GM23338 (cell line): ENCODE measurements around the gene RAD51B. TPM values are rescaled to one million over a fixed set of nuclear protein-coding genes. Genes with fewer than 3 reads are reported as not detected.

Experiments used
- ATAC-seq: fragments of 200-7000 bp; cut with Tn5 transposase; 3 replicates; pipeline ENCODE4 v1.9.1; 2020
- DNase-seq: peaks from one replicate; pipeline ENCODE4 v3.0.0-alpha.2; 2015; ENCODE audit warnings: low spot score
- H2AFZ ChIP-seq: fragments of 200-600 bp; sonication (generic); 2 replicates; pipeline ENCODE4 v1.8.0; 2016; ENCODE audit warnings: antibody characterized with exemption, mild to moderate bottlenecking, moderate library complexity
- H3F3A ChIP-seq: fragments of 200-600 bp; sonication (generic); replicated peaks from 2 replicates; pipeline ENCODE4 v1.8.0; 2017; ENCODE audit warnings: antibody characterized with exemption, mixed run types, low read depth
- H3K27ac ChIP-seq: fragments of 200-600 bp; sonication (generic); 2 replicates; pipeline ENCODE4 v1.6.1; 2016; ENCODE audit warnings: low read depth
- H3K27me3 ChIP-seq: fragments of 200-600 bp; sonication (generic); 2 replicates; pipeline ENCODE4 v1.8.0; 2016; ENCODE audit warnings: mild to moderate bottlenecking, mixed run types, moderate library complexity; ENCODE audit not compliant: insufficient read depth
- H3K36me3 ChIP-seq: fragments of 200-600 bp; sonication (generic); 2 replicates; pipeline ENCODE4 v1.8.0; 2016; ENCODE audit warnings: mild to moderate bottlenecking; ENCODE audit not compliant: insufficient read depth
- H3K4me1 ChIP-seq: fragments of 200-600 bp; sonication (generic); 2 replicates; pipeline ENCODE4 v1.8.0; 2016; ENCODE audit warnings: mild to moderate bottlenecking, moderate library complexity; ENCODE audit not compliant: insufficient read depth
- H3K4me2 ChIP-seq: fragments of 200-600 bp; sonication (generic); 2 replicates; pipeline ENCODE4 v1.7.1; 2017; ENCODE audit warnings: mixed run types
- H3K4me3 ChIP-seq: fragments of 200-600 bp; sonication (generic); 2 replicates; pipeline ENCODE4 v1.6.1; 2016; ENCODE audit warnings: mixed run types
- H3K79me2 ChIP-seq: fragments of 200-600 bp; sonication (generic); replicated peaks from 2 replicates; pipeline ENCODE4 v1.8.0; 2017; ENCODE audit warnings: mild to moderate bottlenecking; ENCODE audit not compliant: insufficient read depth
- H3K9me2 ChIP-seq: fragments of 200-600 bp; sonication (generic); 2 replicates; pipeline ENCODE4 v1.8.0; 2017; ENCODE audit not compliant: insufficient read depth
- H4K20me1 ChIP-seq: fragments of 200-600 bp; sonication (generic); replicated peaks from 2 replicates; pipeline ENCODE4 v1.8.0; 2017; ENCODE audit warnings: mild to moderate bottlenecking; ENCODE audit not compliant: insufficient read depth
- H3K27ac Mint-ChIP-seq: 2 replicates; pipeline ENCODE4 v1.8.0; 2020; ENCODE audit warnings: inconsistent platforms, mild to moderate bottlenecking, moderate library complexity, mixed read lengths
- H3K27me3 Mint-ChIP-seq: 3 replicates; pipeline ENCODE4 v1.8.0; 2022; ENCODE audit warnings: low read depth, mild to moderate bottlenecking, moderate library complexity, mixed read lengths, inconsistent platforms; ENCODE audit not compliant: insufficient read depth, poor library complexity
- H3K36me3 Mint-ChIP-seq: 3 replicates; pipeline ENCODE4 v1.8.0; 2021; ENCODE audit warnings: low read depth, mild to moderate bottlenecking, inconsistent platforms, moderate library complexity, mixed read lengths
- H3K4me1 Mint-ChIP-seq: 3 replicates; pipeline ENCODE4 v1.8.0; 2020; ENCODE audit warnings: mild to moderate bottlenecking, inconsistent platforms, mixed read lengths
- H3K4me3 Mint-ChIP-seq: 3 replicates; pipeline ENCODE4 v1.8.0; 2021; ENCODE audit warnings: moderate library complexity, mild to moderate bottlenecking, inconsistent platforms, mixed read lengths
- H3K9me3 Mint-ChIP-seq: 3 replicates; pipeline ENCODE4 v1.8.0; 2020; ENCODE audit warnings: moderate library complexity, mild to moderate bottlenecking, inconsistent platforms, mixed read lengths
- CREB1 ChIP-seq: fragments of 250-450 bp; sonication (Bioruptor Pico); IDR thresholded peaks from 2 replicates; pipeline ENCODE4 v1.5.0; 2020; ENCODE audit warnings: low read depth, mild to moderate bottlenecking, moderate library complexity
- CTCF ChIP-seq, 2 experiments: fragments of 200-600 bp in 1 of 2; sonication (generic) in 1 of 2; conservative IDR thresholded peaks; 2 replicates each; pipeline versions ENCODE4 v1.5.1 to v1.6.1; 2016 to 2017; ENCODE audit warnings: antibody characterized with exemption in 2 of 2, low read depth in 2 of 2, mild to moderate bottlenecking in 2 of 2, moderate library complexity in 1 of 2
- EZH2 ChIP-seq: fragments of 200-600 bp; sonication (generic); IDR thresholded peaks from one replicate; pipeline ENCODE4 v1.8.0; 2017; ENCODE audit warnings: antibody characterized with exemption, mild to moderate bottlenecking, low read depth; ENCODE audit not compliant: unreplicated experiment
- EZH2phosphoT487 ChIP-seq: fragments of 200-600 bp; sonication (generic); IDR thresholded peaks from one replicate; pipeline ENCODE4 v1.8.1; 2018; ENCODE audit warnings: antibody characterized with exemption; ENCODE audit not compliant: unreplicated experiment
- JUNB ChIP-seq: IDR thresholded peaks from one replicate; pipeline ENCODE4 v1.6.1; 2016; ENCODE audit warnings: antibody characterized with exemption; ENCODE audit not compliant: unreplicated experiment
- POLR2AphosphoS5 ChIP-seq: IDR thresholded peaks from 2 replicates; pipeline ENCODE4 v1.6.1; 2016; ENCODE audit warnings: antibody characterized with exemption, low read depth
- REST ChIP-seq: IDR thresholded peaks from one replicate; pipeline ENCODE4 v1.6.1; 2018; ENCODE audit warnings: antibody characterized with exemption; ENCODE audit not compliant: unreplicated experiment
- STAT1 ChIP-seq: IDR thresholded peaks from one replicate; pipeline ENCODE4 v1.6.1; 2016; ENCODE audit warnings: antibody characterized with exemption; ENCODE audit not compliant: unreplicated experiment
- ZNF114 ChIP-seq: fragments of 250-450 bp; sonication (Bioruptor Pico); IDR thresholded peaks from 2 replicates; pipeline ENCODE4 v1.5.0; 2020; ENCODE audit warnings: mild to moderate bottlenecking, moderate library complexity
- ZNF331 ChIP-seq: fragments of 250-450 bp; sonication (Bioruptor Pico); IDR thresholded peaks from 2 replicates; pipeline ENCODE4 v1.5.0; 2020; ENCODE audit warnings: low read depth, mild to moderate bottlenecking, moderate library complexity
- polyA plus RNA-seq: library from polyadenylated mRNA; unstranded; fragments of >200 nt; fragmentation: Nextera tagmentation; extraction: Ambion mirVana; gene quantifications from 2 replicates; pipeline ENCODE4 v1.2.1, GENCODE V29; 2016
- total RNA-seq: library from RNA; depleted of rRNA; stranded (reverse); fragments of >200 nt; shearing (Covaris generic); gene quantifications from 2 replicates; pipeline ENCODE4 v1.2.3, GENCODE V29; 2014
- TF ChIP-seq, protein P1 (sequence below): IDR thresholded peaks from 2 replicates; pipeline ENCODE4 v1.6.1; 2016; ENCODE audit warnings: antibody characterized with exemption

Gene RAD51B
- total and polyA plus RNA-seq, 2 experiments from 2014 or later = 15.7 to 29.1 TPM

GRCh38 chr14:67963960-67964812 lies 144.6 kb downstream of the RAD51B start (continued):
- no peak for TF ChIP-seq CTCF (conservative IDR thresholded peaks at IDR 0.05; ENCODE audit: low read depth in 2 of 2)

DNA sequence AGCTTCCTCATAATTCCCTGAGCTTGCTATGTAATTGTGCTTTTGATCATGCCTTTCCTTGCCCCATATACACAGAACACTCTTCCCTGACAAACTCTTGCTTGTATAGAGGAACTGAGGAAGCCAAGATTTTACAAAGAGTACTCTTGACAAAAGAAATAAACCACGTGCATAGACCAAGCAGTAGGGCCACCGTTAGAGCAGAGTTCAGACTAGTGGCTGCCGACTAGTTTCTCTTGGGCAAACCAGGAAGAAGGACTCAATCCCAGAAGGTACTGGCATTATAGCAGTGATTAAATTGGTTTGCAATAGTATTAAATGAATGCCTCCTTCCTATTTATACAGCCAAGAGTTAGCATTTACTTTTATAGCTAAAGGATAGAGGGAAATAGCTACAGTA lies 146.1 kb downstream of the RAD51B start:
- Histone ChIP-seq H3K4me1 (peaks cover 7% of the 10 kb centered on the region), H3K27ac (no peak overlapping the region), H3F3A (no peaks in the 10 kb centered on the region), H3K79me2 (no peaks in the 10 kb centered on the region), H3K4me2 (no peak overlapping the region), H2AFZ (no peak overlapping the region), H3K27me3 (no peaks in the 10 kb centered on the region), H3K4me3 (no peak overlapping the region), H3K36me3 (peaks cover 5% of the 10 kb centered on the region; the same call in 1 of the 2 replicates), H4K20me1 (no peaks in the 10 kb centered on the region), H3K9me2 (no peaks in the 10 kb centered on the region)
- H3K4me1 Mint-ChIP-seq = peaks cover 7% of the 10 kb centered on the region
- no peak overlapping the region for H3K27ac Mint-ChIP-seq
- peaks cover 5% of the 10 kb centered on the region for H3K27me3 Mint-ChIP-seq
- TF ChIP-seq EZH2phosphoT487 (no peak), EZH2 (no peak), STAT1 (no peak), POLR2AphosphoS5 (no peak), ZNF331 (CRISPR knock-in tag) (no peak), CREB1 (no peak), ZNF114 (CRISPR knock-in tag) (no peak), REST (no peak), JUNB (no peak)
- TF ChIP-seq, protein P1, sequence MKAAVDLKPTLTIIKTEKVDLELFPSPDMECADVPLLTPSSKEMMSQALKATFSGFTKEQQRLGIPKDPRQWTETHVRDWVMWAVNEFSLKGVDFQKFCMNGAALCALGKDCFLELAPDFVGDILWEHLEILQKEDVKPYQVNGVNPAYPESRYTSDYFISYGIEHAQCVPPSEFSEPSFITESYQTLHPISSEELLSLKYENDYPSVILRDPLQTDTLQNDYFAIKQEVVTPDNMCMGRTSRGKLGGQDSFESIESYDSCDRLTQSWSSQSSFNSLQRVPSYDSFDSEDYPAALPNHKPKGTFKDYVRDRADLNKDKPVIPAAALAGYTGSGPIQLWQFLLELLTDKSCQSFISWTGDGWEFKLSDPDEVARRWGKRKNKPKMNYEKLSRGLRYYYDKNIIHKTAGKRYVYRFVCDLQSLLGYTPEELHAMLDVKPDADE = no peak
- H3K9me3 Mint-ChIP-seq = peaks cover 30% of the 10 kb centered on the region
- no peak overlapping the region for H3K4me3 Mint-ChIP-seq
- DNase-seq (no peak), ATAC-seq (no peak)
- H3K36me3 Mint-ChIP-seq = peaks cover 30% of the 10 kb centered on the region
